SK-N-MC (cell line): ENCODE measurements around the gene RCOR3.

Source experiments
- EZH2 ChIP-seq: fragments of 200-600 bp; sonication (generic); IDR thresholded peaks from one replicate; pipeline ENCODE4 v1.6.1; 2017; ENCODE audit warnings: antibody characterized with exemption
- POLR2AphosphoS5 ChIP-seq: IDR thresholded peaks from 2 replicates; pipeline ENCODE4 v1.6.1; 2012; ENCODE audit warnings: mild to moderate bottlenecking, low read depth, low read length, borderline replicate concordance

- TF ChIP-seq EZH2 (no peak), POLR2AphosphoS5 (no peak)
Observed at GRCh38 chr1:211318576-211319280, 59.6 kb downstream of the RCOR3 start.
